Mucosa of rectum (tissue), 2 donors: Measurements from ENCODE around the gene NANP.

Source experiments
- H3K27ac ChIP-seq, 2 donors: one replicate each; pipeline ENCODE4 v1.7.0; 2013; ENCODE audit warnings: inconsistent platforms in 2 of 2, low read depth in 2 of 2, low read length in 2 of 2
- H3K27me3 ChIP-seq, 2 donors: one replicate each; pipeline ENCODE4 v1.7.0; 2013; ENCODE audit warnings: low read length in 2 of 2; ENCODE audit not compliant: control insufficient read depth in 2 of 2, insufficient read depth in 2 of 2
- H3K36me3 ChIP-seq, 2 donors: one replicate each; pipeline ENCODE4 v1.7.0; 2013; ENCODE audit warnings: low read length in 2 of 2; ENCODE audit not compliant: control insufficient read depth in 2 of 2, insufficient read depth in 2 of 2
- H3K4me1 ChIP-seq, 2 donors: one replicate each; pipeline ENCODE4 v1.7.0; 2013; ENCODE audit warnings: low read length in 2 of 2, mild to moderate bottlenecking in 1 of 2; ENCODE audit not compliant: control insufficient read depth in 2 of 2, insufficient read depth in 2 of 2
- H3K4me3 ChIP-seq, 2 donors: one replicate each; pipeline ENCODE4 v1.7.0; 2013; ENCODE audit warnings: low read length in 2 of 2
- H3K9ac ChIP-seq, 2 donors: one replicate each; pipeline ENCODE4 v1.7.0; 2013; ENCODE audit warnings: low read length in 2 of 2, low read depth in 1 of 2, mild to moderate bottlenecking in 1 of 2
- H3K9me3 ChIP-seq, 2 donors: one replicate each; pipeline ENCODE4 v1.7.0; 2013; ENCODE audit warnings: low read length in 2 of 2; ENCODE audit not compliant: control insufficient read depth in 2 of 2
- donor health status: healthy.
- donor health status: Normal muscosa, but diverticular disease.

NANP gene

DNA sequence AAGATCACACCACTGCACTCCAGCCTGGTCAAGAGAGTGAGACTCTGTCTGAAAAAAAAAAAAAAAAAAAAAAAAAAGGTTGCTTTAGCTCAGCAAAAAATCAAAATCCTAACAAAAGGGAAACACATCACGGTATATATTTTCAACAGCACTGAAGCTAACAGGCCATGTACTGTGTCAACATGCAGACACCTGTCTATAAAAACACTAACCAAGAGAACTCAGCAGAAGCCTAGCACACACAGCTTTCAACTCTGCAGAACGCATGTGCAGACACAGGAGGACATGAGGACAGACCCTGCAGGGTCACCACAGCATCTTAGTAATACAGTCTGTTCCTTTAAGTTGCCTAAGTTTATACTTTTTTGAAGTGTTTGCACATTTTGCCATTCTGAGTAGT, 52.0 kb downstream of the NANP start:
- H3K4me1 ChIP-seq: no peaks in the 10 kb centered on the region
- H3K9me3 ChIP-seq: no peaks in the 10 kb centered on the region
- H3K27ac ChIP-seq: no peak overlapping the region
- H3K9ac ChIP-seq: no peak overlapping the region
- no peaks in the 10 kb centered on the region for H3K36me3 ChIP-seq
- H3K4me3 ChIP-seq: no peak overlapping the region
- no peaks in the 10 kb centered on the region for H3K27me3 ChIP-seq

- Histone ChIP-seq H3K9me3 (no peaks in the 10 kb centered on the region), H3K27ac (no peak overlapping the region), H3K4me3 (no peak overlapping the region)
Measured at GRCh38 chr20:25571240-25571639, 52.6 kb downstream of the NANP start.

GRCh38 chr20:25570148-25570530, 53.7 kb downstream of the NANP start:
- H3K27me3 ChIP-seq: no peaks in the 10 kb centered on the region
- H3K27ac ChIP-seq: no peak overlapping the region

More at GRCh38 chr20:25571240-25571639, 52.6 kb downstream of the NANP start:
- Histone ChIP-seq H3K9ac (no peak overlapping the region), H3K36me3 (no peaks in the 10 kb centered on the region), H3K4me1 (no peaks in the 10 kb centered on the region), H3K27me3 (no peaks in the 10 kb centered on the region)

GRCh38 chr20:25567286-25567685, 56.5 kb downstream of the NANP start:
- no peak overlapping the region for H3K27ac ChIP-seq
- no peaks in the 10 kb centered on the region for H3K9me3 ChIP-seq
- H3K27me3 ChIP-seq: no peaks in the 10 kb centered on the region
- H3K4me1 ChIP-seq: no peaks in the 10 kb centered on the region
- no peak overlapping the region for H3K4me3 ChIP-seq
- H3K9ac ChIP-seq: no peak overlapping the region
- H3K36me3 ChIP-seq: no peaks in the 10 kb centered on the region

More at GRCh38 chr20:25570148-25570530, 53.7 kb downstream of the NANP start:
- no peaks in the 10 kb centered on the region for H3K4me1 ChIP-seq
- H3K9me3 ChIP-seq: no peaks in the 10 kb centered on the region
- no peak overlapping the region for H3K4me3 ChIP-seq
- no peaks in the 10 kb centered on the region for H3K36me3 ChIP-seq
- H3K9ac ChIP-seq: no peak overlapping the region

DNA sequence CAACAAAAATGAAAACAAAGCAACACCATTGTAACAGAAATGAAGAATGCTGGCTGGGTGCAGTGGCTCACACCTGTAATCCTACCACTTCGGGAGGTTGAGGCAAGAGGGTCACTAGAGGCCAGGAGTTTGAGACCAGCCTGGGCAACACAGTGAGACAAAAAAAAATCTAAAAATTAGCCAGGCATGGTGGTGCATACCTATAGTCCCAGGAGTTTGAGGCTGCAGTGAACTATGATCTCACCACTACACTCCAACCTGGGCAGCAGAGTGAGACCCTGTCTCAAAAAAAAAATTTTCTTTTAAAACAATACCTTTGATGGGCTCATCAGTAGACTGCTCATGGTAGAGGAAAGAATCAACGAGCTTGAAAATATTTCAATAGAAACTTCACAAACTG, 57.0 kb downstream of the NANP start:
- Histone ChIP-seq H3K4me1 (no peaks in the 10 kb centered on the region), H3K9ac (no peak overlapping the region), H3K36me3 (no peaks in the 10 kb centered on the region), H3K4me3 (no peak overlapping the region), H3K9me3 (no peaks in the 10 kb centered on the region), H3K27me3 (no peaks in the 10 kb centered on the region), H3K27ac (no peak overlapping the region)

- Histone ChIP-seq H3K27ac (no peak overlapping the region), H3K4me1 (no peaks in the 10 kb centered on the region), H3K9me3 (no peaks in the 10 kb centered on the region), H3K4me3 (no peak overlapping the region), H3K27me3 (no peaks in the 10 kb centered on the region), H3K9ac (no peak overlapping the region), H3K36me3 (no peaks in the 10 kb centered on the region)
Measured at GRCh38 chr20:25565578-25566157, 58.1 kb downstream of the NANP start.

GRCh38 chr20:25563876-25564275, 59.9 kb downstream of the NANP start:
- Histone ChIP-seq H3K27me3 (no peaks in the 10 kb centered on the region), H3K27ac (no peak overlapping the region), H3K4me3 (no peak overlapping the region), H3K36me3 (no peaks in the 10 kb centered on the region), H3K4me1 (no peaks in the 10 kb centered on the region), H3K9me3 (no peaks in the 10 kb centered on the region), H3K9ac (no peak overlapping the region)

DNA sequence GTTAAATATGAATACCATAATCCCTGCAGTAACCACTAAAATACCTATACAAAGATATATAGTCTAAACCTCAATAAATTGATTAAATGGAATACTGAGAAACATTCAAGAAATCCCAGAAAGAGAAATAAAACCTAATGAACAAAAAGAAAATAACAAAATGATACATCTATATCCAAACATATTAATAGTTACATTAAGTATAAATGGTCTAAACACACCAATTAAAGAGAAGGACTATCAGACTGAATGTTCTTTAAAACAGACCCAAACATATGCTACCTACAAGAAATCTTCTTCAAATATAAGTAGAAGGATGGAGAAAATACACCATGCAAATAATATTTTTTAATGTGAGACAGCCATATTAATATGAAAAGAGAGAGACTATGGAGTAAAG, 60.5 kb downstream of the NANP start:
- Histone ChIP-seq H3K27me3 (no peaks in the 10 kb centered on the region), H3K9ac (no peak overlapping the region), H3K27ac (no peak overlapping the region), H3K9me3 (no peaks in the 10 kb centered on the region), H3K36me3 (no peaks in the 10 kb centered on the region), H3K4me3 (no peak overlapping the region), H3K4me1 (no peaks in the 10 kb centered on the region)
